Iris pigment epithelial cell (primary cell): Measurements from ENCODE around the gene COG8.
"Not testable (repeated sequence)": the region's sequence is repeated elsewhere in the genome, so short reads cannot be mapped to it uniquely, and the experiment has no call there.

Experiments
- DNase-seq: peaks from one replicate; pipeline ENCODE4 v3.0.0-alpha.2; 2011; ENCODE audit warnings: low read depth

Gene COG8

GRCh38 chr16:69339289-69340094, at the start of gene COG8, which contains the start of gene NIP7:
TSS of gene COG8 (minus strand) at chr16:69339564. CDS start at chr16:69339552, 12 bp downstream.
TSS of gene NIP7 (plus strand) at chr16:69339772. CDS start at chr16:69339830, 58 bp downstream.
- peak; percentile 99 for DNase-seq

- DNase-seq, result peak; percentile 67
Observed at GRCh38 chr16:69386596-69386995, 47.2 kb upstream of the COG8 start.

GRCh38 chr16:69384974-69385373, 45.6 kb upstream of the COG8 start:
- DNase-seq, result no peak

- no peak for DNase-seq
Observed at GRCh38 chr16:69382421-69382820, 43.1 kb upstream of the COG8 start.

- DNase-seq, result no peak
Observed at GRCh38 chr16:69381231-69381630, 41.9 kb upstream of the COG8 start.

GRCh38 chr16:69378760-69379159, 39.4 kb upstream of the COG8 start:
- DNase-seq, result peak; percentile 74

GRCh38 chr16:69378036-69378435, 38.7 kb upstream of the COG8 start:
- no peak for DNase-seq

GRCh38 chr16:69376393-69377059, 37.2 kb upstream of the COG8 start:
- DNase-seq, result no peak

- no peak for DNase-seq
Observed at GRCh38 chr16:69373019-69373418, 33.7 kb upstream of the COG8 start.

- no peak for DNase-seq
Observed at GRCh38 chr16:69371564-69371963, 32.2 kb upstream of the COG8 start.

GRCh38 chr16:69368866-69369265, 29.5 kb upstream of the COG8 start:
- no peak for DNase-seq

GRCh38 chr16:69367980-69368379, 28.6 kb upstream of the COG8 start:
- DNase-seq, result peak; percentile 89

GRCh38 chr16:69366431-69366830, 27.1 kb upstream of the COG8 start:
- no peak for DNase-seq

GRCh38 chr16:69365901-69366300, 26.5 kb upstream of the COG8 start:
- peak; percentile 66 for DNase-seq

- DNase-seq, result no peak
Observed at GRCh38 chr16:69364088-69364487, 24.7 kb upstream of the COG8 start.

- no peak for DNase-seq
Observed at GRCh38 chr16:69363281-69363717, 23.9 kb upstream of the COG8 start.

- not testable (repeated sequence) for DNase-seq
Observed at GRCh38 chr16:69360070-69360469, 20.7 kb upstream of the COG8 start.

- no peak for DNase-seq
Observed at GRCh38 chr16:69351309-69352027, 12.1 kb upstream of the COG8 start, which contains the start of gene TMED6. TSS of gene TMED6 (minus strand) at chr16:69351786. CDS start at chr16:69351753, 33 bp downstream.

GRCh38 chr16:69350536-69351133, 11.3 kb upstream of the COG8 start:
- DNase-seq, result no peak

GRCh38 chr16:69349536-69349935, 10.2 kb upstream of the COG8 start:
- DNase-seq, result no peak

- no peak for DNase-seq
Observed at GRCh38 chr16:69348222-69348621, 8.9 kb upstream of the COG8 start.

- DNase-seq, result no peak
Observed at GRCh38 chr16:69346683-69347082, 7.3 kb upstream of the COG8 start.
